ENCODE measurements around the gene PEAK3.

- TF ChIP-seq CTCF (IDR thresholded peaks at IDR 0.05): no peak
- TF ChIP-seq POLR2A (IDR thresholded peaks at IDR 0.05): no peak
These were observed 53.6 kb downstream of the PEAK3 start for GRCh38 chr19:2228157-2229030.
